D721Med (cell line): ENCODE measurements around the gene DHRS3.
"Not testable (repeated sequence)": the region's sequence is repeated elsewhere in the genome, so short reads cannot be mapped to it uniquely, and the experiment has no call there.

ENCODE experiments used
- DNase-seq: peaks from one replicate; pipeline ENCODE4 v3.0.0; 2011; ENCODE audit warnings: low spot score; ENCODE audit not compliant: insufficient read length
- FAIRE-seq: peaks from 2 replicates; lab custom pipeline; 2011; peaks lifted over from hg19 to GRCh38; lab: Jason Lieb, UNC
- CTCF ChIP-seq: IDR thresholded peaks from 2 replicates; pipeline ENCODE4 v1.5.1; 2012; ENCODE audit warnings: mild to moderate bottlenecking, control low read depth; ENCODE audit not compliant: insufficient read depth; ENCODE audit errors: missing control alignments

DHRS3 gene

GRCh38 chr1:12524266-12524665 lies 93.7 kb downstream of the DHRS3 start:
- DNase-seq (no peak), FAIRE-seq (no peak)
- no peak for TF ChIP-seq CTCF

- not testable (repeated sequence) for DNase-seq, FAIRE-seq
Observed at GRCh38 chr1:12522780-12523179, 95.2 kb downstream of the DHRS3 start.

- TF ChIP-seq CTCF = no peak
- FAIRE-seq (no peak), DNase-seq (no peak)
Observed at GRCh38 chr1:12521096-12521495, 96.9 kb downstream of the DHRS3 start.

- no peak for DNase-seq
- FAIRE-seq = no peak
- no peak for TF ChIP-seq CTCF
Observed at GRCh38 chr1:12519693-12520364, 98.2 kb downstream of the DHRS3 start.

GRCh38 chr1:12518931-12519692 lies 98.9 kb downstream of the DHRS3 start:
- no peak for DNase-seq
- FAIRE-seq = no peak
- TF ChIP-seq CTCF = no peak
